ENCODE measurements around the gene MBOAT1. TPM values are rescaled to one million over a fixed set of nuclear protein-coding genes. Genes with fewer than 3 reads are reported as not detected.
A peak's percentile ranks its signal among the peaks of the same experiment; 100 is the strongest.

The MBOAT1 gene
- total RNA-seq, 1 experiment from 2014 or later = 6.3 TPM

DNA sequence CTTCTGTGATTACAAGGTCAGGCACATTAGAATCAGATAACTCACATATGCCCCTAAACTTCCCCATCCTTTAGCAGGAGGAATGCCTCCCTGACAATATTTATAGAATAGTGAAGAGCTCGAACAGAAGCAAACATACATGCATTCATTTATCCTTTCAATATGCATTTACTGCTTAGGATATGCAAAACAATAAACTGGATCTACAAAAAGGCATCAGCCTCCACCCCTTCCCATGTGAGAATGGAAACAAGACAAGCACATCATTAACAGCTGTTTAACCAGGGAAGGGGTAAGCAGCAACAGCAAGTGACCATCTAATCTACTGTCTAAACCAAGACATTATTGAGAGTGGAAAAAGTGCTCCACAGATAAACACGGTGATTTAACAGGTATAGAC, 107.6 kb downstream of the MBOAT1 start:
- DNase-seq (ENCODE audit: low spot score) = no peak
- Histone ChIP-seq H3K27ac (ENCODE audit: low read depth, low read length, poor library complexity, severe bottlenecking) (no peak overlapping the region), H3K4me3 (ENCODE audit: low read depth, low read length, poor library complexity, severe bottlenecking) (no peak overlapping the region), H3K4me1 (ENCODE audit: insufficient read depth, low read length, poor library complexity, severe bottlenecking) (no peaks in the 10 kb centered on the region), H3K27me3 (replicated peaks; ENCODE audit: insufficient read depth, low read depth, low read length, poor library complexity) (no peaks in the 10 kb centered on the region), H3K36me3 (ENCODE audit: insufficient read depth, low read length, poor library complexity, severe bottlenecking) (no peaks in the 10 kb centered on the region), H3K9me3 (ENCODE audit: low read depth, low read length, poor library complexity, severe bottlenecking) (no peaks in the 10 kb centered on the region)
- no TSS peak for BruUV-seq (replicated peaks)
- CTCF ChIA-PET = no interaction called here
- TF ChIP-seq, protein P1, sequence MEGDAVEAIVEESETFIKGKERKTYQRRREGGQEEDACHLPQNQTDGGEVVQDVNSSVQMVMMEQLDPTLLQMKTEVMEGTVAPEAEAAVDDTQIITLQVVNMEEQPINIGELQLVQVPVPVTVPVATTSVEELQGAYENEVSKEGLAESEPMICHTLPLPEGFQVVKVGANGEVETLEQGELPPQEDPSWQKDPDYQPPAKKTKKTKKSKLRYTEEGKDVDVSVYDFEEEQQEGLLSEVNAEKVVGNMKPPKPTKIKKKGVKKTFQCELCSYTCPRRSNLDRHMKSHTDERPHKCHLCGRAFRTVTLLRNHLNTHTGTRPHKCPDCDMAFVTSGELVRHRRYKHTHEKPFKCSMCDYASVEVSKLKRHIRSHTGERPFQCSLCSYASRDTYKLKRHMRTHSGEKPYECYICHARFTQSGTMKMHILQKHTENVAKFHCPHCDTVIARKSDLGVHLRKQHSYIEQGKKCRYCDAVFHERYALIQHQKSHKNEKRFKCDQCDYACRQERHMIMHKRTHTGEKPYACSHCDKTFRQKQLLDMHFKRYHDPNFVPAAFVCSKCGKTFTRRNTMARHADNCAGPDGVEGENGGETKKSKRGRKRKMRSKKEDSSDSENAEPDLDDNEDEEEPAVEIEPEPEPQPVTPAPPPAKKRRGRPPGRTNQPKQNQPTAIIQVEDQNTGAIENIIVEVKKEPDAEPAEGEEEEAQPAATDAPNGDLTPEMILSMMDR (conservative IDR thresholded peaks at IDR 0.05; ENCODE audit: low read depth, low read length) = no peak
- no peak for TF ChIP-seq EZH2 (IDR thresholded peaks at IDR 0.05; ENCODE audit: borderline replicate concordance, low read depth, low read length, poor library complexity, severe bottlenecking)
- POLR2A ChIA-PET (ENCODE audit: low non-redundant PET) = interaction anchor here (0.6 kb wide), 1 partner anchor 406 kb away, joined by 3 read pairs; no protein-coding TSS in a partner anchor
- intact Hi-C loops (cut with micrococcal nuclease; ENCODE audit: unreplicated experiment) = no loop called here

DNA sequence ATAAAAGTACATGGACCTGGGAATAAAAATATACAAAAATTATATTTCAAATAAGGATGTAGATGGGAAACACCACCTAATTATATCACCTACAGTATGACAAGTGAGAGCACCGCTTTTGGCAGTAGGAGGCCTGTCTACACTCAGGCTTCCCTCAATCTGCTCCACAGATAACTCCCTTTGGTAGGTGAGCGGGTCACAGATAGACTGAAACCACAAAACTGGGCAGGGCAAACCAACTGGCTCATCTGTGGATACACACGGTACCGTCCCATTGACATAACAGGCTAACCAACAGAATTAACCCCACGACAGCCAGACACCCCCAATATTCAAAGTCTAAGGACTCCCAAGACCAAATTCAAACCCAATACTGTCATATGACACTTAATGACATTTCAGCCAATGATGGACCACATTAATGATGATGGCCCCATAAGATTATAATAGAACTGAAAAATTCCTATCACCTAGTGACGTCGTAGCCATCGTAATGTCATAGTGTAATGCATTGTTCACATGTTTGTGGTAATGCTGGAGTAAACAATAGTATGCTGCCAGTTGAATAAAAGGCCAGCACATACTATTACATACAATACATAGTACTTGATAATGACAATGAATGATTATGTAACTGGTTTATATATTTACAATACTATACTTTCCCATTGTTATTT, 109.7 kb downstream of the MBOAT1 start:
- Histone ChIP-seq H3K27me3 (replicated peaks; ENCODE audit: insufficient read depth, low read depth, low read length, poor library complexity) (no peaks in the 10 kb centered on the region), H3K4me3 (ENCODE audit: low read depth, low read length, poor library complexity, severe bottlenecking) (no peak overlapping the region), H3K9me3 (ENCODE audit: low read depth, low read length, poor library complexity, severe bottlenecking) (no peaks in the 10 kb centered on the region), H3K36me3 (ENCODE audit: insufficient read depth, low read length, poor library complexity, severe bottlenecking) (no peaks in the 10 kb centered on the region), H3K27ac (ENCODE audit: low read depth, low read length, poor library complexity, severe bottlenecking) (no peak overlapping the region), H3K4me1 (ENCODE audit: insufficient read depth, low read length, poor library complexity, severe bottlenecking) (no peaks in the 10 kb centered on the region)
- no peak for DNase-seq (ENCODE audit: low spot score)
- CTCF ChIA-PET = no interaction called here
- no peak for TF ChIP-seq EZH2 (IDR thresholded peaks at IDR 0.05; ENCODE audit: borderline replicate concordance, low read depth, low read length, poor library complexity, severe bottlenecking)
- TF ChIP-seq, protein P1 (conservative IDR thresholded peaks at IDR 0.05; ENCODE audit: low read depth, low read length) = no peak
- POLR2A ChIA-PET (ENCODE audit: low non-redundant PET) = no interaction called here
- no TSS peak for BruUV-seq (replicated peaks)
- intact Hi-C loops (cut with micrococcal nuclease; ENCODE audit: unreplicated experiment) = no loop called here

DNA sequence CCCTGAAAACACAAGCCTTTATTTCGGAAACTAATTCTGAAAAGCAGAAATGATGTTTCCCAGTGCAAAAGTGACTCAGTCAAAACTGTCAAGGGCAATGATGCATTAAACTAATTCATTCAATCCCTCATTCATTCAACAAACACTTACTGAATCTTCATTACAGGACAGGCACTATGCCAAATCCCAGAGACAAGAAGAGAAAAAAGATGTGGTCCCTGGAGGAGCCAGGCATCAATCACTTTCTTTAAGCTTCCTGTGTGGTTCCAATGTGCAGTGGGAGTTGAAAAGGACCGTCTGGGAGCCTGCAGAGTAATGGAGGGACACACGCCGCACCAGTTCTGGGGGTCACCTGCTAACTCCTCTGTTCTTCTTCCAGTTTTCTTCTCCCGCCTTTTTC, 113.1 kb downstream of the MBOAT1 start:
- ChIA-PET POLR2A (ENCODE audit: low non-redundant PET) (no interaction called here), CTCF (no interaction called here)
- peak; percentile 49 for DNase-seq (ENCODE audit: low spot score)
- Histone ChIP-seq H3K4me1 (ENCODE audit: insufficient read depth, low read length, poor library complexity, severe bottlenecking) (no peaks in the 10 kb centered on the region), H3K27ac (ENCODE audit: low read depth, low read length, poor library complexity, severe bottlenecking) (no peak overlapping the region), H3K27me3 (replicated peaks; ENCODE audit: insufficient read depth, low read depth, low read length, poor library complexity) (no peaks in the 10 kb centered on the region), H3K9me3 (ENCODE audit: low read depth, low read length, poor library complexity, severe bottlenecking) (no peaks in the 10 kb centered on the region), H3K36me3 (ENCODE audit: insufficient read depth, low read length, poor library complexity, severe bottlenecking) (no peaks in the 10 kb centered on the region), H3K4me3 (ENCODE audit: low read depth, low read length, poor library complexity, severe bottlenecking) (no peak overlapping the region)
- no peak for TF ChIP-seq EZH2 (IDR thresholded peaks at IDR 0.05; ENCODE audit: borderline replicate concordance, low read depth, low read length, poor library complexity, severe bottlenecking)
- TF ChIP-seq, protein P1 (conservative IDR thresholded peaks at IDR 0.05; ENCODE audit: low read depth, low read length) = no peak
- intact Hi-C loops (cut with micrococcal nuclease; ENCODE audit: unreplicated experiment) = no loop called here
- BruUV-seq (replicated peaks) = no TSS peak

Data from A673 (cell line).